ENCODE results near the gene KL. TPM values are rescaled to one million over a fixed set of nuclear protein-coding genes. Genes with fewer than 3 reads are reported as not detected.

KL gene
- total and polyA plus RNA-seq, 7 donors = 0.52 to 1.7 (median 0.95) TPM

DNA sequence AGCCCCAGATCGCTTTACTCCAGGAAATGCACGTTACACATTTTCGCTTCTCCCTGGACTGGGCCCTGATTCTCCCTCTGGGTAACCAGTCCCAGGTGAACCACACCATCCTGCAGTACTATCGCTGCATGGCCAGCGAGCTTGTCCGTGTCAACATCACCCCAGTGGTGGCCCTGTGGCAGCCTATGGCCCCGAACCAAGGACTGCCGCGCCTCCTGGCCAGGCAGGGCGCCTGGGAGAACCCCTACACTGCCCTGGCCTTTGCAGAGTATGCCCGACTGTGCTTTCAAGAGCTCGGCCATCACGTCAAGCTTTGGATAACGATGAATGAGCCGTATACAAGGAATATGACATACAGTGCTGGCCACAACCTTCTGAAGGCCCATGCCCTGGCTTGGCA lies 44.6 kb downstream of the KL start:
- WGBS, 3 donors = 94 to 97% (median 94%) methylated on average over 15 of the region's 15 CpGs
- Histone ChIP-seq H3K27me3 (ENCODE audit: insufficient read depth in 3 of 3, low read length in 2 of 3) (peaks cover 0 to 2% (median 0%) of the 10 kb centered on the region in 3 donors), H3K9me3 (no peaks in the 10 kb centered on the region), H3K27ac (no peak overlapping the region), H3K36me3 (ENCODE audit: insufficient read depth in 1 of 2, low read depth in 1 of 2) (no peaks in the 10 kb centered on the region), H3K4me1 (no peaks in the 10 kb centered on the region), H3K4me3 (no peak overlapping the region)
- TF ChIP-seq, protein P1, sequence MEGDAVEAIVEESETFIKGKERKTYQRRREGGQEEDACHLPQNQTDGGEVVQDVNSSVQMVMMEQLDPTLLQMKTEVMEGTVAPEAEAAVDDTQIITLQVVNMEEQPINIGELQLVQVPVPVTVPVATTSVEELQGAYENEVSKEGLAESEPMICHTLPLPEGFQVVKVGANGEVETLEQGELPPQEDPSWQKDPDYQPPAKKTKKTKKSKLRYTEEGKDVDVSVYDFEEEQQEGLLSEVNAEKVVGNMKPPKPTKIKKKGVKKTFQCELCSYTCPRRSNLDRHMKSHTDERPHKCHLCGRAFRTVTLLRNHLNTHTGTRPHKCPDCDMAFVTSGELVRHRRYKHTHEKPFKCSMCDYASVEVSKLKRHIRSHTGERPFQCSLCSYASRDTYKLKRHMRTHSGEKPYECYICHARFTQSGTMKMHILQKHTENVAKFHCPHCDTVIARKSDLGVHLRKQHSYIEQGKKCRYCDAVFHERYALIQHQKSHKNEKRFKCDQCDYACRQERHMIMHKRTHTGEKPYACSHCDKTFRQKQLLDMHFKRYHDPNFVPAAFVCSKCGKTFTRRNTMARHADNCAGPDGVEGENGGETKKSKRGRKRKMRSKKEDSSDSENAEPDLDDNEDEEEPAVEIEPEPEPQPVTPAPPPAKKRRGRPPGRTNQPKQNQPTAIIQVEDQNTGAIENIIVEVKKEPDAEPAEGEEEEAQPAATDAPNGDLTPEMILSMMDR (IDR thresholded peaks at IDR 0.05) = no peak
- ATAC-seq = no peak
- no peak for DNase-seq
- intact Hi-C loops (cut with DNase I) = no loop called here

DNA sequence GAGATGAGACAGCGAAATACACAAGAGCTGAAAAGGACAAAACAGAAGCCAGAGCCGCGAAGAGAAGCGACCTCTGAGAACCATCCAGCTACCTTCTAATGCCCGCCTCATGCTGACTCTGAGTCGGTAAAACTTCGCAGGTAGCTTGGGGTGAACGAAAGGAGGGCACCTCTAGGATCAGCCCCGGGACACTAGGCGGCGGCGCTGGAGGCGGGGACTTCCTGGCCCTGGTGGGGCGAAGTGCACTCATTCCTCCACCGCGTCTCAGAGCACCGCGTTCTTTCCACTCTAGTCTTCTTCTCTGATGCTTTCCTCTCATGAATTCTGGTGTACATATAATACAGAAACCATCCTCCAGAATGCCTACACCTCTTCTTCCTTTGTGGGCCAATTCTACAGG lies 50.1 kb downstream of the KL start:
- Histone ChIP-seq H3K36me3 (ENCODE audit: insufficient read depth in 1 of 2, low read depth in 1 of 2) (no peaks in the 10 kb centered on the region), H3K27ac (no peak overlapping the region), H3K4me3 (no peak overlapping the region), H3K9me3 (no peaks in the 10 kb centered on the region), H3K4me1 (no peaks in the 10 kb centered on the region), H3K27me3 (ENCODE audit: insufficient read depth in 3 of 3, low read length in 2 of 3) (no peaks in the 10 kb centered on the region)
- intact Hi-C loops (cut with DNase I) = no loop called here
- no peak for ATAC-seq
- DNase-seq = no peak
- WGBS, 3 donors = 94 to 96% (median 95%) methylated on average over 15 to 18 of the region's 18 CpGs
- TF ChIP-seq, protein P1 (IDR thresholded peaks at IDR 0.05) = no peak

DNA sequence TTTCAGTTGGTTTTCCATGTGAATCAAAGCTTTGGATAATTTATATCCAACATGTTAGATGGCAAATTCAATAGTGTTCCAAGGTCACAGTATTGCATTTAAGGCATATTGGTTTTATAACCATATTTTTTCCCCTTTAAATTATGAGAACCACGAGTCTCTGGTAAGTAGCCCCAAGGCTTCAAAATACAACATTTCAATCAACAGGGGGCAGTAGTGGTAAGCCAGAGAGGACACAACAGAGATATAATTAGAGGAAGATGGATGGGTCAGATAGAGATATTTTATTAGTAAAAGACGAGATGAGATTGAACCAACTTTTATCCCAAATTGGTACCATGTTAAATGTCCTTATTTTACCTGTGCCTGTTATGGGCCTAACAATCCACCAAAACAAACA lies 53.1 kb downstream of the KL start:
- DNase-seq (no peak), ATAC-seq (no peak)
- Histone ChIP-seq H3K9me3 (no peaks in the 10 kb centered on the region), H3K4me3 (no peak overlapping the region), H3K4me1 (no peaks in the 10 kb centered on the region), H3K36me3 (ENCODE audit: insufficient read depth in 1 of 2, low read depth in 1 of 2) (no peaks in the 10 kb centered on the region), H3K27me3 (ENCODE audit: insufficient read depth in 3 of 3, low read length in 2 of 3) (no peaks in the 10 kb centered on the region), H3K27ac (no peak overlapping the region)
- TF ChIP-seq, protein P1 (IDR thresholded peaks at IDR 0.05) = peak; percentile 13
- WGBS, 3 donors = 64 to 82% (median 67%) methylated on average over 2 of the region's 2 CpGs
- intact Hi-C loops (cut with DNase I) = no loop called here

DNA sequence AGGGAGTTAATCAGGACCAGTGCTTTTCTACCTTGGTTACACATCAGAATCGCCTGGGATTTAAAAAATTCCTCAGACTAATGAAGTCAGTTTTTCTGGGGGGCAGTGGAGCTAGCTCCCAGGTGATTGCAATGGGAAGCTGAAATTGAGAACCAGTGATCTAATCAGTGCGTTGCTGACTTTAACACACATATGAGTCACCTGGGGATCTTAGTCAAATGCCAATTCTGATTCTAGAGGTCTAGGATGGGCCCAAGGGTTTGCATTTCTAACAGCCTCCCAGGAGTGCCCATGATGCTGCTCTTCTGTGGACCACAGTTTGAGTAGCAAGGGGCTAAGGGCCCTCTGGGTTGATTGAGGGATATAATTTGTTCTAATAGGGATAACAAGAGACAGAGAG lies 54.5 kb downstream of the KL start:
- TF ChIP-seq, protein P1 (IDR thresholded peaks at IDR 0.05) = no peak
- no peaks in the 10 kb centered on the region for H3K9me3 ChIP-seq
- H3K27ac ChIP-seq = no peak overlapping the region
- H3K4me3 ChIP-seq = no peak overlapping the region
- no peaks in the 10 kb centered on the region for H3K4me1 ChIP-seq
- H3K36me3 ChIP-seq (ENCODE audit: insufficient read depth in 1 of 2, low read depth in 1 of 2) = no peaks in the 10 kb centered on the region
- ATAC-seq (no peak), DNase-seq (no peak)
- intact Hi-C loops (cut with DNase I) = no loop called here
- 72 to 82% (median 82%) methylated on average over 2 of the region's 2 CpGs for WGBS, 3 donors
- no peaks in the 10 kb centered on the region for H3K27me3 ChIP-seq (ENCODE audit: insufficient read depth in 3 of 3, low read length in 2 of 3)

DNA sequence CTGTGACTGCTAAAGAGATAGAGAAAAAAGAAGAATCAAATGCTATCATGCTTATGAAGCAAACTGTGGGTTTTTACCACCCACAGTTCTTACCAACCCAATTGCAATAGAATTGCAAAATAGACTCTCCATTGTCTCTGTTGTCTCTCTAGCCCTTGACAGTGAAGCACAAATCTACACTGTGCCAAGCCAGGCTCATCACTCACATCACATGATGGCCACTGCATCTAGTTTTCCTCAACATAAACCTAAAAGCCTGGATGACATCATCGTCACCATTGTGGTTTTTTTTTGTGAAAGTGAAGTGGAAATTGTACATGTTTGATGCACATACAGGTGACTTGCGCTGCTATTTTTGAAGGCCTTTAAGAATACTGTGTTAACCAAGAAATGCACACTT lies 56.1 kb downstream of the KL start:
- intact Hi-C loops (cut with DNase I) = no loop called here
- Histone ChIP-seq H3K27me3 (ENCODE audit: insufficient read depth in 3 of 3, low read length in 2 of 3) (no peaks in the 10 kb centered on the region), H3K4me1 (no peaks in the 10 kb centered on the region), H3K4me3 (no peak overlapping the region), H3K27ac (no peak overlapping the region), H3K36me3 (ENCODE audit: insufficient read depth in 1 of 2, low read depth in 1 of 2) (no peaks in the 10 kb centered on the region), H3K9me3 (no peaks in the 10 kb centered on the region)
- no peak for ATAC-seq
- TF ChIP-seq, protein P1 (IDR thresholded peaks at IDR 0.05) = no peak
- WGBS, 3 donors = 97 to 99% (median 98%) methylated on average over 2 of the region's 2 CpGs
- no peak for DNase-seq
